IPS DF 4.7 (cell line): ENCODE data around the gene TMEM80.

Experiments used
- DNase-seq: peaks from one replicate; pipeline ENCODE4 v3.0.0-alpha.2; 2013; ENCODE audit warnings: low spot score; ENCODE audit errors: extremely low read depth

TMEM80 gene

GRCh38 chr11:699116-699508 is 3.5 kb downstream of the TMEM80 start:
- DNase-seq: no peak

- no peak for DNase-seq
These were observed 4.1 kb downstream of the TMEM80 start for GRCh38 chr11:699753-700152.

GRCh38 chr11:701741-702461 is 6.3 kb downstream of the TMEM80 start:
- DNase-seq: no peak

- no peak for DNase-seq
These were observed 7.1 kb downstream of the TMEM80 start for GRCh38 chr11:702462-703461.

- DNase-seq: no peak
These were observed 7.9 kb downstream of the TMEM80 start for GRCh38 chr11:703506-703905.

- DNase-seq: no peak
These were observed 8.6 kb downstream of the TMEM80 start for GRCh38 chr11:704228-704674.

- DNase-seq: no peak
These were observed 9.4 kb downstream of the TMEM80 start for GRCh38 chr11:704781-705645.

- DNase-seq: no peak
These were observed 10.2 kb downstream of the TMEM80 start, which contains the start of gene EPS8L2 for GRCh38 chr11:705646-706438. TSS of gene EPS8L2 (plus strand) at chr11:706231. CDS start at chr11:709408, 3,177 bp downstream.

GRCh38 chr11:706439-706956 is 10.9 kb downstream of the TMEM80 start:
- no peak for DNase-seq

GRCh38 chr11:706957-707816 is 11.6 kb downstream of the TMEM80 start:
- DNase-seq: no peak

- DNase-seq: no peak
These were observed 12.3 kb downstream of the TMEM80 start for GRCh38 chr11:707817-708420.

- DNase-seq: no peak
These were observed 12.9 kb downstream of the TMEM80 start for GRCh38 chr11:708511-708910.

- DNase-seq: no peak
These were observed 13.7 kb downstream of the TMEM80 start for GRCh38 chr11:709109-709997.

GRCh38 chr11:714436-714835 is 18.8 kb downstream of the TMEM80 start:
- no peak for DNase-seq

GRCh38 chr11:719214-720016 is 23.8 kb downstream of the TMEM80 start:
- DNase-seq: no peak

GRCh38 chr11:720017-720641 is 24.5 kb downstream of the TMEM80 start:
- no peak for DNase-seq
